H9 (cell line): ENCODE measurements around the gene APP. TPM values are rescaled to one million over a fixed set of nuclear protein-coding genes. Genes with fewer than 3 reads are reported as not detected.
A peak's percentile ranks its signal among the peaks of the same experiment; 100 is the strongest.

Source experiments
- DNase-seq: peaks from one replicate; pipeline ENCODE4 v3.0.0-alpha.2; 2017
- H2AFZ ChIP-seq: one replicate; pipeline ENCODE4 v1.6.1; 2013; ENCODE audit warnings: mild to moderate bottlenecking, low read length, control low read depth, moderate library complexity
- H2AK5ac ChIP-seq: 2 replicates; pipeline ENCODE4 v1.6.1; 2013; ENCODE audit warnings: low read length, control low read depth, mixed read lengths; ENCODE audit not compliant: insufficient read length
- H2BK120ac ChIP-seq: one replicate; pipeline ENCODE4 v1.6.1; 2013; ENCODE audit warnings: low read depth, mild to moderate bottlenecking, low read length, control low read depth, inconsistent platforms; ENCODE audit not compliant: poor library complexity, severe bottlenecking
- H2BK12ac ChIP-seq: 2 replicates; pipeline ENCODE4 v1.6.1; 2013; ENCODE audit warnings: low read length, control low read depth, mixed read lengths, low read depth; ENCODE audit not compliant: insufficient read length
- H2BK15ac ChIP-seq: 2 replicates; pipeline ENCODE4 v1.6.1; 2013; ENCODE audit warnings: low read depth, low read length, control low read depth
- H2BK20ac ChIP-seq: one replicate; pipeline ENCODE4 v1.6.1; 2013; ENCODE audit warnings: low read depth, mild to moderate bottlenecking, low read length, control low read depth, inconsistent platforms; ENCODE audit not compliant: poor library complexity, severe bottlenecking
- H2BK5ac ChIP-seq: 2 replicates; pipeline ENCODE4 v1.6.1; 2013; ENCODE audit warnings: low read length, control low read depth, mixed read lengths; ENCODE audit not compliant: insufficient read length
- H3K14ac ChIP-seq: 2 replicates; pipeline ENCODE4 v1.6.1; 2013; ENCODE audit warnings: low read length, control low read depth; ENCODE audit not compliant: insufficient read depth
- H3K18ac ChIP-seq: 2 replicates; pipeline ENCODE4 v1.6.1; 2013; ENCODE audit warnings: low read depth, mild to moderate bottlenecking, mixed read lengths, low read length, control low read depth; ENCODE audit not compliant: insufficient read length
- H3K23ac ChIP-seq: 2 replicates; pipeline ENCODE4 v1.6.1; 2013; ENCODE audit warnings: low read length, control low read depth, mixed read lengths, low read depth; ENCODE audit not compliant: insufficient read length
- H3K23me2 ChIP-seq: 2 replicates; pipeline ENCODE4 v1.6.1; 2013; ENCODE audit warnings: low read depth, mild to moderate bottlenecking, mixed read lengths, low read length, control low read depth; ENCODE audit not compliant: insufficient read length, poor library complexity, severe bottlenecking
- H3K27ac ChIP-seq: 2 replicates; pipeline ENCODE4 v1.5.1; 2013; ENCODE audit warnings: low read length, control low read depth, mixed read lengths, low read depth; ENCODE audit not compliant: insufficient read length
- H3K27me3 ChIP-seq: 2 replicates; pipeline ENCODE4 v1.6.1; 2013; ENCODE audit warnings: low read length, control low read depth, inconsistent platforms; ENCODE audit not compliant: insufficient read depth
- H3K4ac ChIP-seq: 2 replicates; pipeline ENCODE4 v1.6.1; 2013; ENCODE audit warnings: low read depth, mild to moderate bottlenecking, control low read depth, inconsistent platforms, low read length, moderate library complexity
- H3K4me1 ChIP-seq: 2 replicates; pipeline ENCODE4 v1.6.1; 2013; ENCODE audit warnings: low read length, control low read depth, inconsistent platforms; ENCODE audit not compliant: insufficient read depth
- H3K4me2 ChIP-seq: 2 replicates; pipeline ENCODE4 v1.6.1; 2013; ENCODE audit warnings: low read length, control low read depth, mixed read lengths; ENCODE audit not compliant: insufficient read length, insufficient read depth
- H3K56ac ChIP-seq: 2 replicates; pipeline ENCODE4 v1.6.1; 2013; ENCODE audit warnings: low read depth, mild to moderate bottlenecking, mixed read lengths, low read length, control low read depth; ENCODE audit not compliant: insufficient read length
- H3K79me1 ChIP-seq: 2 replicates; pipeline ENCODE4 v1.6.1; 2013; ENCODE audit warnings: low read depth, mild to moderate bottlenecking, moderate library complexity, low read length, control low read depth, inconsistent platforms; ENCODE audit not compliant: insufficient read depth, poor library complexity, severe bottlenecking
- H3K79me2 ChIP-seq: 2 replicates; pipeline ENCODE4 v1.6.1; 2013; ENCODE audit warnings: low read length, control low read depth, inconsistent platforms; ENCODE audit not compliant: insufficient read depth
- H3K9ac ChIP-seq: 2 replicates; pipeline ENCODE4 v1.6.1; 2013; ENCODE audit warnings: low read length, control low read depth, mixed read lengths; ENCODE audit not compliant: insufficient read length; ENCODE audit errors: extremely low read depth
- H3K9me3 ChIP-seq: one replicate; pipeline ENCODE4 v1.6.1; 2013; ENCODE audit warnings: low read depth, low read length, inconsistent platforms; ENCODE audit not compliant: control insufficient read depth
- H3T11ph ChIP-seq: one replicate; pipeline ENCODE4 v1.6.1; 2013; ENCODE audit warnings: mild to moderate bottlenecking, low read length, control low read depth, inconsistent platforms
- H4K20me1 ChIP-seq: one replicate; pipeline ENCODE4 v1.6.1; 2013; ENCODE audit not compliant: control insufficient read depth, insufficient read length, insufficient read depth
- H4K5ac ChIP-seq: 2 replicates; pipeline ENCODE4 v1.6.1; 2013; ENCODE audit warnings: low read depth, mild to moderate bottlenecking, mixed read lengths, low read length, control low read depth; ENCODE audit not compliant: insufficient read length
- H4K8ac ChIP-seq: replicated peaks from 2 replicates; pipeline ENCODE4 v1.6.1; 2013; ENCODE audit warnings: low read length, control low read depth, mixed read lengths, low read depth; ENCODE audit not compliant: insufficient read length
- H4K91ac ChIP-seq: 2 replicates; pipeline ENCODE4 v1.6.1; 2013; ENCODE audit warnings: low read depth, mild to moderate bottlenecking, moderate library complexity, mixed read lengths, low read length, control low read depth; ENCODE audit not compliant: insufficient read length
- H3K27ac Mint-ChIP-seq, 3 experiments: 2 replicates in 2 of 3; 3 replicates in 1 of 3; pipeline ENCODE4 v1.8.0; 2020 to 2021; ENCODE audit warnings: mixed read lengths in 3 of 3, mild to moderate bottlenecking in 1 of 3, moderate library complexity in 1 of 3
- H3K27me3 Mint-ChIP-seq: 2 replicates; pipeline ENCODE4 v1.8.0; 2021; ENCODE audit warnings: low read depth, mild to moderate bottlenecking, moderate library complexity, mixed read lengths
- H3K36me3 Mint-ChIP-seq, 3 experiments: 2 replicates in 2 of 3; 3 replicates in 1 of 3; pipeline ENCODE4 v1.8.0; 2020 to 2021; ENCODE audit warnings: low read depth in 3 of 3, mixed read lengths in 3 of 3; ENCODE audit not compliant: insufficient read depth in 1 of 3
- H3K4me1 Mint-ChIP-seq, 2 experiments: 2 replicates each; pipeline ENCODE4 v1.8.0; 2020; ENCODE audit warnings: mixed read lengths in 2 of 2
- H3K4me3 Mint-ChIP-seq, 2 experiments: 2 replicates in 1 of 2; 3 replicates in 1 of 2; pipeline ENCODE4 v1.8.0; 2020 to 2021; ENCODE audit warnings: mild to moderate bottlenecking in 2 of 2, mixed read lengths in 2 of 2, moderate library complexity in 1 of 2
- H3K9me3 Mint-ChIP-seq, 2 experiments: 2 replicates in 1 of 2; 3 replicates in 1 of 2; pipeline ENCODE4 v1.8.0; 2020; ENCODE audit warnings: mild to moderate bottlenecking in 2 of 2, mixed read lengths in 2 of 2, moderate library complexity in 1 of 2
- WGBS: extraction: QIAGEN DNeasy Blood & Tissue Kit; methylation state at CpG from one replicate; pipeline ENCODE4 v1.1.7; 2013; ENCODE audit warnings: missing lambda C conversion rate, low lambda C conversion rate, mixed read lengths; ENCODE audit not compliant: insufficient read length; ENCODE audit errors: extremely low coverage; 5-methylcytosine and 5-hydroxymethylcytosine counted together
- total RNA-seq: library from RNA; stranded (reverse); gene quantifications from 2 replicates; pipeline ENCODE4 v1.2.1, GENCODE V29; 2021
- TF ChIP-seq, protein P1 (sequence below): fragments of 200-600 bp; sonication (generic); conservative IDR thresholded peaks from 3 replicates; pipeline ENCODE4 v1.8.0; 2021; ENCODE audit warnings: antibody characterized with exemption, mild to moderate bottlenecking

Gene APP
- total RNA-seq, 1 experiment from 2014 or later, result 380 TPM

DNA sequence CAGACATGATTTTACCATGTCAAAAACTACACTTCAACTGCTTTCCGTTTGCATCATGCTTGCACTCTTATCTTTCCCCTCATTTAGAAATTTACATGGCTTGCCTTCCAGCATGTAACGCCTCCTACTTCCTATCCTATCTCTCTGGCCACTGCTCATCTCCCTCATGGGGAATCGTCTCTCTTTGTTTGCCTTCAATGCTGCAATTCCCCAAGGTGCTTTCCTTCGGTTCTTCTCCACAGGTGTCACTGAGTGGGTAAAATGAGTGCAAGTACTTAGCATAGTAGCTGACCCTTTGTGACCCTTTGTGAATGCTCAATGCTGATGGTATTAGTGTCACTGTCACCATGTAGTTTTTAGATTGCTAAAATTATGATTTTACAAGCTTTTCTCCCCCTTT is 63.1 kb downstream of the APP start:
- H3K18ac ChIP-seq, result no peak overlapping the region
- peaks cover 24% of the 10 kb centered on the region for H3K4me1 ChIP-seq
- no peak overlapping the region for H3K9ac ChIP-seq
- WGBS, result no CpG with 5 or more reads among the region's 4 CpGs
- H3K27me3 ChIP-seq, result no peaks in the 10 kb centered on the region
- Mint-ChIP-seq H3K27me3 (no peaks in the 10 kb centered on the region), H3K27ac (peak overlapping the region; percentile 7 to 62 (median 61); a peak in 5 of 7 replicates), H3K36me3 (peaks cover 36 to 39% (median 39%) of the 10 kb centered on the region in 3 experiments), H3K9me3 (no peaks in the 10 kb centered on the region; a peak in 2 of 5 replicates), H3K4me3 (no peak overlapping the region), H3K4me1 (peaks cover 45 to 53% of the 10 kb centered on the region in 2 experiments)
- TF ChIP-seq, protein P1, sequence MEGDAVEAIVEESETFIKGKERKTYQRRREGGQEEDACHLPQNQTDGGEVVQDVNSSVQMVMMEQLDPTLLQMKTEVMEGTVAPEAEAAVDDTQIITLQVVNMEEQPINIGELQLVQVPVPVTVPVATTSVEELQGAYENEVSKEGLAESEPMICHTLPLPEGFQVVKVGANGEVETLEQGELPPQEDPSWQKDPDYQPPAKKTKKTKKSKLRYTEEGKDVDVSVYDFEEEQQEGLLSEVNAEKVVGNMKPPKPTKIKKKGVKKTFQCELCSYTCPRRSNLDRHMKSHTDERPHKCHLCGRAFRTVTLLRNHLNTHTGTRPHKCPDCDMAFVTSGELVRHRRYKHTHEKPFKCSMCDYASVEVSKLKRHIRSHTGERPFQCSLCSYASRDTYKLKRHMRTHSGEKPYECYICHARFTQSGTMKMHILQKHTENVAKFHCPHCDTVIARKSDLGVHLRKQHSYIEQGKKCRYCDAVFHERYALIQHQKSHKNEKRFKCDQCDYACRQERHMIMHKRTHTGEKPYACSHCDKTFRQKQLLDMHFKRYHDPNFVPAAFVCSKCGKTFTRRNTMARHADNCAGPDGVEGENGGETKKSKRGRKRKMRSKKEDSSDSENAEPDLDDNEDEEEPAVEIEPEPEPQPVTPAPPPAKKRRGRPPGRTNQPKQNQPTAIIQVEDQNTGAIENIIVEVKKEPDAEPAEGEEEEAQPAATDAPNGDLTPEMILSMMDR, result no peak
- no peak overlapping the region for H3T11ph ChIP-seq
- peaks cover 4% of the 10 kb centered on the region for H3K79me1 ChIP-seq
- no peak overlapping the region for H2BK120ac ChIP-seq
- H3K23ac ChIP-seq, result no peak overlapping the region
- H4K5ac ChIP-seq, result no peak overlapping the region
- no peak overlapping the region for H4K8ac ChIP-seq
- no peak overlapping the region for H2BK15ac ChIP-seq
- no peak for DNase-seq
- no peak overlapping the region for H3K56ac ChIP-seq
- no peak overlapping the region for H2BK20ac ChIP-seq
- no peak overlapping the region for H2AFZ ChIP-seq
- no peak overlapping the region for H2BK5ac ChIP-seq
- no peak overlapping the region for H3K14ac ChIP-seq
- H3K4ac ChIP-seq, result no peak overlapping the region
- H3K23me2 ChIP-seq, result no peaks in the 10 kb centered on the region
- no peak overlapping the region for H2BK12ac ChIP-seq
- no peak overlapping the region for H2AK5ac ChIP-seq
- H4K20me1 ChIP-seq, result no peaks in the 10 kb centered on the region
- H3K27ac ChIP-seq, result peak overlapping the region; percentile 11
- peaks cover 32% of the 10 kb centered on the region; the same call in 1 of the 2 replicates for H3K79me2 ChIP-seq
- H3K4me2 ChIP-seq, result no peak overlapping the region
- H3K9me3 ChIP-seq, result no peaks in the 10 kb centered on the region
- H4K91ac ChIP-seq, result no peak overlapping the region
